Neural progenitor cell (in vitro differentiated cells): ENCODE data around the gene ASIC1. TPM values are rescaled to one million over a fixed set of nuclear protein-coding genes. Genes with fewer than 3 reads are reported as not detected.

Experiments used
- DNase-seq: peaks from one replicate; pipeline ENCODE4 v3.0.0-alpha.2; 2016; ENCODE audit warnings: low spot score
- H2AFZ ChIP-seq: fragments of 200-600 bp; sonication (generic); replicated peaks from 2 replicates; pipeline ENCODE4 v1.6.1; 2016; ENCODE audit warnings: antibody characterized with exemption
- H3F3A ChIP-seq: fragments of 200-600 bp; sonication (generic); 2 replicates; pipeline ENCODE4 v1.6.1; 2016; ENCODE audit warnings: antibody characterized with exemption, low read depth
- H3K27ac ChIP-seq: fragments of 200-600 bp; sonication (generic); 2 replicates; pipeline ENCODE4 v1.5.1; 2016; ENCODE audit warnings: mild to moderate bottlenecking
- H3K27me3 ChIP-seq: fragments of 200-600 bp; sonication (generic); 2 replicates; pipeline ENCODE4 v1.6.1; 2016; ENCODE audit warnings: mild to moderate bottlenecking, moderate library complexity
- H3K36me3 ChIP-seq: fragments of 200-600 bp; sonication (generic); 2 replicates; pipeline ENCODE4 v1.5.1; 2016
- H3K4me1 ChIP-seq: fragments of 200-600 bp; sonication (generic); 2 replicates; pipeline ENCODE4 v1.6.1; 2016; ENCODE audit warnings: mixed run types
- H3K4me2 ChIP-seq: fragments of 200-600 bp; sonication (generic); 2 replicates; pipeline ENCODE4 v1.6.1; 2016
- H3K4me3 ChIP-seq: fragments of 200-600 bp; sonication (generic); 2 replicates; pipeline ENCODE4 v1.5.1; 2016
- H3K79me2 ChIP-seq: fragments of 200-600 bp; sonication (generic); 2 replicates; pipeline ENCODE4 v1.6.1; 2016; ENCODE audit warnings: low read depth
- H3K9ac ChIP-seq: fragments of 200-600 bp; sonication (generic); 2 replicates; pipeline ENCODE4 v1.6.1; 2016
- H3K9me3 ChIP-seq: fragments of 200-600 bp; sonication (generic); 2 replicates; pipeline ENCODE4 v1.5.1; 2016; ENCODE audit warnings: low read depth
- H4K20me1 ChIP-seq: fragments of 200-600 bp; sonication (generic); 2 replicates; pipeline ENCODE4 v1.6.1; 2016; ENCODE audit warnings: low read depth
- H3K27ac Mint-ChIP-seq: 3 replicates; pipeline ENCODE4 v1.8.0; 2021; ENCODE audit warnings: mixed read lengths
- H3K27me3 Mint-ChIP-seq: 2 replicates; pipeline ENCODE4 v1.8.0; 2022; ENCODE audit warnings: low read depth, mild to moderate bottlenecking, inconsistent platforms, moderate library complexity, mixed read lengths; ENCODE audit not compliant: insufficient read depth
- H3K36me3 Mint-ChIP-seq: 3 replicates; pipeline ENCODE4 v1.8.0; 2021; ENCODE audit warnings: mixed read lengths
- H3K4me1 Mint-ChIP-seq: 3 replicates; pipeline ENCODE4 v1.8.0; 2021; ENCODE audit warnings: mixed read lengths
- H3K4me3 Mint-ChIP-seq: 3 replicates; pipeline ENCODE4 v1.8.0; 2021; ENCODE audit warnings: mild to moderate bottlenecking, moderate library complexity, mixed read lengths
- H3K9me3 Mint-ChIP-seq: 3 replicates; pipeline ENCODE4 v1.8.0; 2020; ENCODE audit warnings: mixed read lengths
- CTCF ChIP-seq: fragments of 200-600 bp; sonication (generic); IDR thresholded peaks from 2 replicates; pipeline ENCODE4 v1.5.1; 2017; ENCODE audit warnings: antibody characterized with exemption, mild to moderate bottlenecking
- EZH2 ChIP-seq: fragments of 200-600 bp; sonication (generic); IDR thresholded peaks from 2 replicates; pipeline ENCODE4 v1.6.1; 2017; ENCODE audit warnings: antibody characterized with exemption, mild to moderate bottlenecking, moderate library complexity
- EZH2phosphoT487 ChIP-seq: fragments of 200-600 bp; sonication (generic); IDR thresholded peaks from 2 replicates; pipeline ENCODE4 v1.6.1; 2017; ENCODE audit warnings: antibody characterized with exemption
- total RNA-seq: library from RNA; depleted of rRNA; stranded (reverse); fragments of >200 nt; gene quantifications from 2 replicates; pipeline ENCODE4 v1.2.3, GENCODE V29; 2015; ENCODE audit warnings: low replicate concordance

ASIC1 gene
- total RNA-seq, 1 donor from 2014 or later, result 2.5 TPM

GRCh38 chr12:50106907-50107306 lies 49.5 kb downstream of the ASIC1 start:
- Histone ChIP-seq H3K36me3 (no peaks in the 10 kb centered on the region), H3K27ac (no peak overlapping the region), H3K79me2 (no peaks in the 10 kb centered on the region), H3K4me2 (no peak overlapping the region), H2AFZ (no peak overlapping the region), H3K9ac (no peak overlapping the region), H4K20me1 (no peaks in the 10 kb centered on the region), H3K27me3 (no peaks in the 10 kb centered on the region), H3K4me1 (peaks cover 27% of the 10 kb centered on the region), H3K4me3 (no peak overlapping the region), H3F3A (peaks cover 19% of the 10 kb centered on the region), H3K9me3 (no peaks in the 10 kb centered on the region)
- Mint-ChIP-seq H3K27me3 (peaks cover 11% of the 10 kb centered on the region), H3K9me3 (no peaks in the 10 kb centered on the region), H3K4me1 (peaks cover 58% of the 10 kb centered on the region), H3K27ac (peak overlapping the region; percentile 44), H3K4me3 (no peak overlapping the region), H3K36me3 (no peaks in the 10 kb centered on the region)
- no peak for TF ChIP-seq EZH2phosphoT487
- TF ChIP-seq CTCF, result no peak
- TF ChIP-seq EZH2, result no peak
- no peak for DNase-seq

GRCh38 chr12:50107416-50108268 lies 50.2 kb downstream of the ASIC1 start:
- H3K4me1 Mint-ChIP-seq, result peaks cover 63% of the 10 kb centered on the region
- Histone ChIP-seq H2AFZ (no peak overlapping the region), H4K20me1 (no peaks in the 10 kb centered on the region), H3K36me3 (no peaks in the 10 kb centered on the region), H3K4me2 (no peak overlapping the region), H3K4me3 (no peak overlapping the region), H3K79me2 (peaks cover under 1% of the 10 kb centered on the region), H3K4me1 (peaks cover 27% of the 10 kb centered on the region), H3K27me3 (no peaks in the 10 kb centered on the region), H3K27ac (no peak overlapping the region), H3F3A (peaks cover 24% of the 10 kb centered on the region), H3K9ac (no peak overlapping the region), H3K9me3 (no peaks in the 10 kb centered on the region)
- H3K4me3 Mint-ChIP-seq, result no peak overlapping the region
- peak overlapping the region; percentile 90 for H3K27ac Mint-ChIP-seq
- no peaks in the 10 kb centered on the region for H3K9me3 Mint-ChIP-seq
- DNase-seq, result no peak
- H3K27me3 Mint-ChIP-seq, result peaks cover 13% of the 10 kb centered on the region
- TF ChIP-seq EZH2phosphoT487 (no peak), EZH2 (no peak), CTCF (no peak)
- no peaks in the 10 kb centered on the region for H3K36me3 Mint-ChIP-seq

GRCh38 chr12:50109319-50109718 lies 51.9 kb downstream of the ASIC1 start:
- Histone ChIP-seq H3K27me3 (no peaks in the 10 kb centered on the region), H3K4me3 (no peak overlapping the region), H3K4me1 (peaks cover 22% of the 10 kb centered on the region), H3K79me2 (peaks cover 17% of the 10 kb centered on the region), H4K20me1 (no peaks in the 10 kb centered on the region), H3F3A (peaks cover 30% of the 10 kb centered on the region), H3K9me3 (no peaks in the 10 kb centered on the region), H3K36me3 (no peaks in the 10 kb centered on the region), H2AFZ (no peak overlapping the region), H3K4me2 (no peak overlapping the region), H3K27ac (no peak overlapping the region), H3K9ac (no peak overlapping the region)
- peaks cover 11% of the 10 kb centered on the region for H3K27me3 Mint-ChIP-seq
- TF ChIP-seq EZH2, result no peak
- no peak for TF ChIP-seq EZH2phosphoT487
- TF ChIP-seq CTCF, result no peak
- no peak overlapping the region for H3K27ac Mint-ChIP-seq
- H3K36me3 Mint-ChIP-seq, result no peaks in the 10 kb centered on the region
- no peak overlapping the region for H3K4me3 Mint-ChIP-seq
- peaks cover 65% of the 10 kb centered on the region for H3K4me1 Mint-ChIP-seq
- DNase-seq, result no peak
- no peaks in the 10 kb centered on the region for H3K9me3 Mint-ChIP-seq
